Measurements from ENCODE around the gene SH3TC1.

Gene SH3TC1

DNA sequence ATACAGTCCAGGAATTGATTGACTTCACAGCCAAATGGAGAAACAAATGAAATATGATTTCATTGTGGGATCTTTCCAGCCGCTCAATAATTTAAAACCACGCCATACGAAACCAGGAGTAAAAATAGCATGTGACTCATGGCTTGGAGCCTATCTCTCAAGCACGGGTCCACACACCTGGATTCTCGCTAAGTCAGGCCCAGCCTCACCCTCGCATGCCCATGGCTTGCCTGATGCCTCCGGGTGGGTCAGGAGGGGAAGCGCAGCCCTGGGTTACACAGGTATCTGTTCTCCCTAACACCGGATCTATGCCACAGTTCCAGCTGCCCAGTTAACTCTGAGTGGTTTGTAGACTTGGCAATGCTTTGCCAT is 34.9 kb upstream of the SH3TC1 start:
- DNase-seq, result no peak

DNA sequence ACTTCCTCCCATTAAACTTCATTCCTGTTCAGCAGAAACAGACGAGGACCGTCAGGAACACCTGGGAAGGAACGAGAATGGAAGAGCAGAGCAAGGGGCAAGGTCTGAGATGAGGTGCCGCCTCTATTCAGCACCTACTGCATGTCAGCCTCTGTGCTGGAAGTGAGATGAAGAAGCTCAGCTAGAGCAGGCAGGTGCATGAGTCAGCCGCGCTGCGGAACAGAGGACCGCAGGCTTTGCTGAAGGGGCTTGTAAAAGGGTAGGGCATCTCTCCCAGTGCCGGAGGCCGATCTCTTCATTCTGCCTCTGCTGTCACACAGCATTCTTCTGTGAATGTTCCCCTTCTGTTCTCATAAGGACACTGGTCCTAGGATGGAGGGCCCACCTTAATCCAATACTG is 34.4 kb upstream of the SH3TC1 start:
- DNase-seq, result no peak

DNA sequence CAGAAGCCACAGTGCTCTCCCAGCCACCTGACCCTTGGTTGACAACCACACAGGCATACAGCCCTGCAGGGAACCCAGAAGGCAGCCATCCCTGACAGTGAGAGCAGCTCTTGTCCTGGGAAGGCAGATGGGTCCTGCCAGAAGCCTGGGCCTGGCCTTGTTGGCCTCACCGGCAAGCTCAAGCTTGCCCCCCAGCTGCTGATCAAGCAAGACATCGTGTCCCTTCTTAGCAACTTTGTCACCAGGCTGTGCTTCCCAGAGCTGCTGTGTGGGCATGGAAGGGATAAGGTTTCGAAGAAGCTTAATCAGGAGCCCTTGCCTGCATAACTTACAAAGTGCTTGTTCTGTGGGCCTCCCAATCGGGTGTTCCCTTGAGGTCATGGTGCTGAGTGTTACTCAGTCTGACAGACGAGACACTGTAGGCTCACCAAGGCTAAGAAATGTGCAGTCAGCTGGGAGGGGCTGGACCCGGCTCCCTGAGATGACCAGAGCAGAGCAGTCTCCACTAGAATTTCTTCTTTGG is 33.7 kb upstream of the SH3TC1 start:
- DNase-seq, result peak; percentile 16

DNA sequence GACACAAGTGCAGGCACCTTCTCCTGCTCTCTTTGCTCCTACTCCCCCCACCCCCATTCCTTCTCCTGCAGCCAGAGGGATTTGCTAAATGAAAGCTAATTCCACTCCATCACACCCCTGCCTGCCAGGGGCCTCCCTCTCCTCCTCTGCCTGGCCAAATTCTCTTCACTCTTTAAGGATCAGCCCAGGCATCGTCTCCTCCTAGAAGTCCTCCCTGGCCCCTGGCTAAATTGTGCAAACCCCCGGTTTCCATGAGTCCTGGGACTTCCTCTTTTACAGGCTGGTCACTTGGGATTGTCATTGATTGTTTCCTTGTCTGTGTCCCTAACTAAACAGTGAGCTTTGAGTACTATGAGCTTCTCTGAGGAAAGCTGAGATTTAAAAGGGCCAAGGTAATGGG is 31.8 kb upstream of the SH3TC1 start:
- no peak for DNase-seq

DNA sequence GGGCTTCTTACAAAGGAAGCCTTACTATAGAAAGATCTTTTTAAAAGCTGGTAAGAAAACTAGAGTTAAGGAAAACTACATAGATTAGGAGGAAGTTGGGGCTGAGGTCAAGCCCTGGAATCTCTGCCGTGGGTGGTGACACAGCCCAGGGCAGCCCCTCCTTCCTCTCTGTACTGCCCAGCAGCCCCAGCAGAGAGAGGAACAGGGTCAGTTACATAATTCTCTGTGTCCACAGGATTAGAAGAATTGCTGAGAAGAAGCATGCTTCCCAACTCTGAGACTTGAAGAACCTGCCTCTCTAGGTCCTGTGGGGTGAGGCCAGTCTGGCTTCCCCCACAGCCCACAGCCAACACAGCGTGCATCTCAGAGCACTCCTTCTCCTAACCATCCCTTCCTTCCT is 31.3 kb upstream of the SH3TC1 start:
- DNase-seq, result no peak

DNA sequence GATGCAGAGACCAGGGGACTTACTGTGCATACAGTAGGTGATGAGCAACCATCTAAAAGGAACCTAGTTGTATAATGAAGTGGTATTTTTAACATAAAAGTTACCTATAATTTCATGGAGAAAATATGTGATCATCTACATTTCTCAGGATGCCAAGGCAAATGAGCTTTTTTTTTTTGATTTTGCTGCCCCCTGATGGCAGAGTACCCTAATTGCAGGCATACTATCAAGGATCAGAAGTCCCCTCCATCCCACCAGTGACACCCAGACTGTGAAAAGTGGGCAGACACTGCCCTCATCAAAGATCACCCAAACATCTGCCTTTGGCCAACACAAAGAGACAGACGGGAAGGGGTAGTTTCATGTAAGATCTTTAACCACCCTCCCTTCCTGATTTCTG is 30.9 kb upstream of the SH3TC1 start:
- DNase-seq, result no peak

DNA sequence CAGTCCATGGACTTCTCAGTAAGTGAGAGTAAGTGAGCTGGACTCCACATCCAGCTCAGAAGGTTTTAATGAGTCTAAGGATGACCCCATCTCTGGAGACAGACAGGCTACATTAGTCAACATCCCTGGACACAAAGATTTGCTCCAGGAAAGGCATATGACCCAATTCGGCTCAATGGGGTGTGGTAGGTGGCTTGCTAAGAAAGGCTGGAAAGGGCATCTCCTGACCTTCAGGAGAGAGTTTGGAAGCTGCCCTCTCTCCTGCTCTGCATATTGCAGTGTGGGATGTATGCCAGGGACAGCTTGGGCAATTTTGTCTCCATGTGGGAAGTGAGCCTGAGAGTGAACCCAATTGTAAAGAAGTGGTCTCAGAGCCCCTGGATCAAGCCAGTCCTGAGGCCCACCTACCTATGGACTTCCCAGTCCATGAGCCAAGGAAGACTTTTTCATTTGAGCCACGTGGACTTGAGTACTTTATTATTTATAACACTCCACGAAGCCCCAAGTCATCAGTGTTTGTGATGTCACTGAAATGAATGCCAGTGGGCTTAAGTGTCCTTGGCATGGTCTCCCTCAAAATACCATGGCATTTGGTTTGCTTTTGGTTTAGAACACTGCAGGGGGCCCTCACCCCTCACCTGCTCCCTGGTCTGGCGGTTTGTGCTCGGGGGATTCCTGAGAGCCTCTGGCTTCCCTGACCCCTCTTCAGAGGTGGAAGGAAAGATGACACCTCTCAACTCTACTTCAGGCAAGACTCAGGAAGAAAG is 30.1 kb upstream of the SH3TC1 start:
- no peak for DNase-seq

DNA sequence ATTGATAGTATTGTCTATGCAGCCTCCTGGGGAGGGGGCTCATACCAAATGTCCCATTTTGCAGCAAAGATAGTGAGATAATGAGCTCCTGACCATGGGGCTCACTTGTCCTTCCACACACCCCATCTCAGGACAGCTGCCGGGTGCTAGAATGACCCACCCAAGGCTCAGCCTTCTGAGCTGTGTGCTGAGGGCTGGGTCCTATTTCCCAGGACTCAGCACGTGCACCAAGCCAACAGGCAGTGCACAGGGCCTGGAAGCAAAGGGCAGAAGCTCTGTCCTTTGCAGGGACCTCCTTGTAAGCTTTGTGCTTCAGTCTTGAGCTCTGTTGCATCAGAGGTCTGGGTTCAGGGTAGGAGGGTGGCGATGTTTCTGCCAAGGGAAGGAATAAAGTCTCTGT is 29.3 kb upstream of the SH3TC1 start:
- DNase-seq, result no peak

DNA sequence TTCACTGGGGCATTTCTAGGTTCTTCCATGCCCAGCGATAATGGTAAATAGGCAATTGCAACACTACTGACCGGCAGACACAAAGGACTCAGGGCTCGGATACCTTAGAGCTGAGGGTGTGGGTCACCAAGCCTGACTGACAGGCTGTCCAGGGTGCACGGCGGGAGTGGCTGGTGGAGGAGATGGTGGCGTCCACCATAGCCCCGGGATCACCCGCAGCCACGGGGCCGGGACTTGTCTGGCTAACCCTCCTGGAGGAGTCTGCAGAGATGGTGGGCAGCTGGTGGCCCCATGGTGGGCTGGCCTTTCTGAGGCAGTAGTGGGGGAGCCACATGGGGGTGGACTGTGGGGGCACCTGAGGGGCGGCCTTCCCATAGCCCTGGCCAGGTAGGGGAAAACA is 28.7 kb upstream of the SH3TC1 start:
- DNase-seq, result no peak

DNA sequence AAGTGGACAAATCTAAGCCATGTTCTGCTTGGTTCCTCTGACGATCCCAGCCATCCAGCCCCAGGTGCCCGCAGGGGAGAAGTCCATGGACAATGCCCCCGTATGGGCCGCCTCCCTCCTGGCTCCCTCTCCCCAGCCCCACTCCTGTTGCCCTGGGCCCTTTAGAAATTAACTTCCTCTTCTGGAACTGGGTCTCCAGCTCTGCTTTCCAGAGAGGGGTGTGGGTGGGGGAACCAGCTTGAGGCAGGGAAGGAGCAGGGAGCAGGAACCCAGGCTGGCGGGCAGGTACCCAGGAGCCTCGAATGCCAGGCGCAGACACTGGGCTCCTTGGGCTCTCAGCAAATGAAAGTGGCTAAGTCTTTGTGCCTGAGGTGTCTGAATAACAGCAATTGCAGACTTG is 27.8 kb upstream of the SH3TC1 start:
- no peak for DNase-seq

DNA sequence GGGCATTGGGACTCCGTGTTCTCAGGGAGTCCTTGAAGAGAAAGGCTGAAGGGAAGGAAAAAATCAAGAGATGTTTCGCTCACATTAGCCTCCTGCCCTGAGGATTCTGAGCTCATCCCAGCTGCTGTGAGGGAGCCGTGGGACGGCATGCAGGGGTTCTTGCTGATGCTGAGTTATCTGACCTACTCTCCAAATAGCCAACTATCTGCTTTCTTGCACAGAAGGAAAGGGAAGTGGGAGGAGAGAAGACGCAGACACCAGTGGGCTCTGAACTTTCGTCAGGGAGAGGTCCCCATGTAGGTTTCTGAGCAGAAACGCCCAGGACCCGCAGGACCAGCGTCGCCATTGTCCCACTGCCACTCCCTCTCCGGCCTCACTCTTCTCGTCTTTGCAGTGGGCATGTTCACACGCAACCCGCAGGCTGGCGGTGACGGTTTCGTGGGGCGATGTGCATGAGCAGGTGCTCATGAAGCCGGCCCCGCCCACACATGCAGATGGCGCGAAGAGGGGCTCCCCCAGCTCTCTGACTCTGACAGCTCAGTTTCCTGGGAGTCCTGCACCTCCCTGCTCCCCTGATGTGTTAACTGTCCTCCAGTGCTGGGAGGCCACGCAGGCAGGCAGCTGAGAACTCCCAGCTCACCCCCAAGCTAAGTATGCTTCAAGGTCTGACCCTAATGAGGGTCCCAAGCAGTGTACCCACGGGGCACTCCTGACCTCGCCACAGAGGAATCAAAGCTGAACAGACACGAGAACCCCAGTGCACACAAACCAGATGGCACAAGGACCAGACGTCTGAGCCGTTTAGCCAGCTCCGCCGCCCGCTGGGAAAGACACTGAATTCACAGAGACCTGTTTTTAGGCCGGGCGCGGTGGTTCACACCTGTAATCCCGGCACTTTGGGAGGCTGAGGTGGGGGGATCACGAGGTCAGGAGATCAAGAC is 26.8 kb upstream of the SH3TC1 start:
- DNase-seq, result no peak

DNA sequence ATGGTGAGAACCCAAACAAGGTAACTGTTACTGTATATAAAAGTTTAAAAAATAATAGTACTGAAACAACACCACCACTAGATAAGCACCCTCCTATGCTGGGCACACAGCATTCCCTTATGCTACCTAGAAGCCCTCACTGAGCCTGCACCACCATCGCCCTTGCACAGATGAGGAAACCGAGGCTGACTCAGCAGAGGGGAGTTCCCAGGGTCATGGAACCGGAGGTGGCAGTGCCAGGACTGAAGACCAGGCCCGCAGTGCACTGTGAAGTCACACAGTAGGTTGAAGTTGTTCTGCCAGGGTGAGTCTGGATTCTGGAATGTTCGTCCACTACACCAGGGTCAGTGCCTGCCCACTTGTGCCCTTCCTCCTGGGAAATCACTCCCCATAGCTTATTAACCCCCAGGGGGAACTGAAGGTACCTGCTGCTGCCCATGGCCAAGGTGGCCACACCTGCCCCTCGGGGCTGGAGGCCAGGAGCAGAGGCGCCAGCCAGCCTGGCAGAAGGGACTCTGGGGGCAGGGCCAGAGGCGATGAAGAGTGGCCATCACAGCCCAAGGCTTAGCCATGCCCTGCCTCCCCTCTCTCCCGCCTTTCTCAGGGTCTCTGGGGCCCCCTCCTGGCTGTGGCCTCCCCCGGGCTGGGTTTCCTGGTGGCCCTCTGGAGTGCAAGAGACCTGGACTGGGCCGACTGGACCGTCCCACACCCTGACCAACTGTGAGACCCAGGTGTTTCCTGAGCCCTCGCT is 25.4 kb upstream of the SH3TC1 start:
- no peak for DNase-seq

DNA sequence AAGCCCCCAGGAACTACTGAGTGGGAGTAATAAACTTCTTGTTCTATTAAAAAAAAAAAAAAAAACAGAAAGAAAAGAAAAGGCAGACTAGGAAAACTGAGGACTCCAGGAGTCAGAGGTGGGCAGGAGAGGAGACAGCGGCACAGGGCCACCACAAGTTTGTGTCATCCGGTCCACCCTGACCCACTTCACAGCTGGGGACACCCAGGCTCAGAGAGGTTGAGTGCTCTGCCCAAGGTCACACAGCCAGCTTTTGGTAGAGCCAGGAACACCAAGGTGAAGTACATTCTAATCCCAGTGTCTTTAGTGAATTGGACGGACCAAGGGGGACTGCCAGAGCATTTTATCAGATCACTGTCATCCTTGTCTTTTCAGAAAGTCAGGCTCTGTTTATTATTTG is 24.1 kb upstream of the SH3TC1 start:
- no peak for DNase-seq

DNA sequence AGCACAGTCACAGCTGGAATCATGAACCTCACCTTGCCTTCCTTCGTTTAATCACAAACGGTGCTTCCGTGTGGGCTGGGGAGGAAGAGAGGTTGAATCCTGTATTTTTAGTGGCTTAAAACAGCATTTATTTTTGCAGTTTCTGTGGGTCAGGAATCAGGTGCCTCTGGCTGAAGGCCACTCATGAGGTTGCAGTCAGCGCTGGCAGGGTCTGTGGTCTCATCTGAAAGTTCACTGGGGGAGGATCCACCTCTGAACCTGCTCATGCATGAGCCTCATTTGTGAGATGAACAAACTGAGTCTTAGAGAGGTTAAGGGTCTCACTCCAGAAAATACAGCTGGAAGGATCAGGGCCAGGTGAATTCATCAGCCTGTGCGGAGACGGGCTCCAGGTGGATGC is 23.4 kb upstream of the SH3TC1 start:
- no peak for DNase-seq

DNA sequence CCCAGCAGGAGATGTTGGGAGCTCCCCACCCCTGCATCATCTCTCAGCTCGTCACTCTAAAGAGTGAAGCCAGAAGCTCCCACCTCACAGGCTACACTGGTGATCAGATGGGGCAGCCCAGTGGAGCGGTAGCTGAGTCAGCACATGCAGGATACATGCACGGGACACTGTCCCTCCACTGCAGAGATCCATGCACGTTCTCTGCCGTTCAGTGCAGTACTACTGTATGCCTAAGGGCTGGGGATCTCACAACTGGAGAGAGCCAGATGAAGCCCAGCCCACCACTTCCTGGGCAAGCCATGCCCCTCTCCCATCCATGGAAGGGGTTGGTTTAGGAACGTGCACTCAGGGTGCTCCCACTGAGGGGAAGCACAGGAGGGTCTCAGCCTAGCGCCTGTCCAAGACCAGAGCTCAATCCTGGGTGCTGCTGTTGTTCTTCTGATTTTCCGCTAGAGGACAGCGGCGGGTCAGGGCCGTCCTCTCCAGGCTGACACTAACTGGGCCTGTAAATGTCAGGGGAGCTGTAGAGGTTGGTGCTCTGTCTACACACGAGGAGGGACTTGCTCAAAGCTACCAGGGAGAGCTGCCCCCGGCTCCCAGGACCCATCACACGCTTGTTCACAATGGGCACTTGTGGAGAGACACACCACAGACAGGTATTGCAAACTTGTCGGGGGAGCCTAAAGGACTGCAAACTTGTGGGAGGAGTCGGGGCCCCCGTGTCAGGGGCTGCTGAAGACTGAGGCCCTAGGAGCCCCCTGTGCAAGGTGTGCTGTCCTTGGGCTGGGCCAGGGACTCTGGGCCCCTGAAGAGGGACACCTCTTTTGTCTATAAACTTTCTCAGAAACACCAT is 22.3 kb upstream of the SH3TC1 start:
- DNase-seq, result peak; percentile 60

DNA sequence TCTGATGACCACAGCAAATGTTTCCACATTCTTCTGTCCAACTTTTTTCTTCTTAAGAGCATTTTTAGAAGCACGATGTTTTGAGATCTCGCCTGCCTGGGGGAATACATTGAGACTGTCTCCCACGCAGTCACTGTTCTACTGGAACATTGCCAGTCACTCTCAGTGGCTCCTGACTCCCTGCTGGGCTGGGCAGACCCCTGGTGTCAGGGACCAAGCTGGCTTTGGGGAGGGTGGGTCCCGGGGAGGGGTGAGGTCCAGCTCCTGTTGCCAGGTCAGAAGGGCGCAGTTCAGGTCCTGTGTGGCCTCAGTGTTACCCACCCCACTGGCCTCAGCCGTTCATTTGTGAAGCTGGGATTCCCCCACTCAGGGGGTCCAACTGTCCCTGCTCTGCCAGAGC is 21.5 kb upstream of the SH3TC1 start:
- DNase-seq, result no peak

DNA sequence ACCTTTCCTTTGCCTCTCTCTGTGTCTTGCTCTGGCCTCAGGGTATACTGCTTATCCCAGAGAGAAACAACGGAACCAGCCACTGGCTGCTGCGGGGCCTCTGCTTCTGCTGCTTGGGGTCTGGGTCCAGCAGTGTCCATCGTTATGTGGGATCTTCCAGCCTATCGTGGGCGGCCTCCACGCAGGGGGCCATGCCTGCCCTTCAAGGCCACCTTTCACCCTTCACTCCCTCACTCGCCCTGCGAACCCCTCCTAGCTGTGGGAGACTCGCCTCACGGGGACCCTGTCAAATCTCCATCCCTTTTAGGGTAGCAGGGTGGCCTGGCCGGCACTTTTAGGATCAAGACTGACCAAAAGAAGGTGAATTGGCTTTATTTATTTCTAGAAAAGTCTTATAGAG is 21.1 kb upstream of the SH3TC1 start:
- DNase-seq, result no peak

DNA sequence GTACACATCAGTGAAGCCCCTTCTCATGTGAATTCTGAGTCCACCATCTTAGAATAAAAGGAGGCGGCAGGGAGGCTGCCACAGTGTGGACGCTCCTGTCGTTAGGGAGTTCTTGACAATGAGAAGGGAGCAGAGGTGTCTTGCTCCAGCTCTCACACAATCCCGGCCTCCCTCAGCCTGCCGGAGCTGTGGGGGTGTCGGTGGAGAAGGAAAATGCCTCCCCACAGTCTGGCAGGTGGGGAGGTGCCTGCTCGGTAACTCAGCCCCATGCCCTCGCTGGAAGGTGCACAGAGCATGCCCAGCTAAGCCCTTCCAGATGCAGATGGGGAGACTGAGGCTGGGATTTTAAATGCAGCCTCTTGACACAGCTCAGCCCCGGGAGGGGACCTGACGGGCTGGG is 20.0 kb upstream of the SH3TC1 start:
- DNase-seq, result no peak

DNA sequence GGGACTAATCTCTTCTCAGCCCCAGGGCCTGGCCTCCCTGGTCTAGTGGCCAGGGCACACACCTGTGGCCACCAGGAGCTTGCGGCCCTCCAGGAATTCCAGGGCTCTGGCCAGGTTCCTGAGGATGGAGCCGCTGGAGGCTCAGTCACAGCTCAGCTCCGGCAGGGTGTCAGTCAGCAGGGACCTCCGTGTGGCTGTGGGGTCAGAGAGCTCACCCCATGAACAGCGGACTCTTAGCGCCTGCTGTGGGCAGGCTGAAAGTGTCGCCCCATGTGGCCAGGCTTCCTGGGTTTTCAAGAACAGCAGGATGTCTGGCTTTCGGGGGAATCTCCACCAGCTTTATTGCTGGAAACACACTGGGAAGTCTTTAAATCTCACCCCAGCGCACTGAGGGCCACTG is 19.3 kb upstream of the SH3TC1 start:
- peak; percentile 46 for DNase-seq

DNA sequence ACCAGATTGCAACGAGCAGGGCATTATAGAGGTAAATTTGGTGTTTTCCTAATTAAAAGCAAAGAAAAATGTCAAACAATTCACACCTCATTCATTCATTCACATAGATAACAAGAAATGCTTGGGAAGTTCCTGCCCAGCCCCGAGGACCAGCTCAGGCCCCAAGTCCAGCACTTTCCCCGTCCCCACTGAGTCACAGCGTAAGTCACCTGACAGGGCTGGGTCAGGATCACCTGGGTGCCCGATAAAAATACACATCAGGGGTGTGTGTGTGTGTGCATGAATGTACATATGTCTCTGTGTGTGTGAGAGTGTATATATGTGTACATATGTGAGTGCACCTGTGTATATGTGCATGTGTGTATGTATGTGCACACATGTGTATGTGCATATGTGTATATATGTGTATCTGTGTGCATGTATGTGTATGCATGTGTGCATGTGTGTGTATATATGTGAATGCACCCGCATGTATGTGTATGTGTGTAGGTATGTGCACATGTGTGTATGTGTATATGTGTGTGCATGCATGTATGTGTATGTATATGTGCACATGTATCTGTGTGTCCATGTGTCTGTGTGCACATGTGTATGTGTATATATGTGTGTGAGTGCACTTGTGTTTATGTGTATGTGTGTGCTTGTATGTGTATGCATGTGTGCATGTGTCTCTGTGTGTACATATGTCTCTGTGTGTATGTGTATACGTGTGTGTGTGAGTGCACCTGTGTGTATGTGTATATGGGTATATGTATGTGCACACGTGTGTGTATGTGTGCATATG is 18.6 kb upstream of the SH3TC1 start:
- DNase-seq, result no peak

DNA sequence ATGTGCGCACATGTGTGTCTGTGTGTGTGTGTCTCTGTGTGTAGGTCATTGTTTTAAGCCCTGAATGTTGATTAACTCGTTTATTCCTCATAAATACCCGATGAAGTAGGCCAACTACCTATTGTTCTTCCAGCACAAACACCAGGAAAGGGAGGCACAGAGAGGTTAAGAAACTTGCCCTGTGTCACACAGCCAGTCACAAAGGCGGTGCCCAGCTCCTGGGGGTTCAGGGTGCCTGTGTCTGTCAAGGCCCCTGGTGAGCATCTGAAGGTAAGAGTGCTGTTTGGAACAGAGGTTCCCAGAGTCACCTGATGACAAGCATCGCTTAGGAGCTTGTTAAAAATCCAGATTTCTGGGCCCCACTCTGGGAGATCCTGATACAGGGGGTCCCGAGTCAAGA is 18.0 kb upstream of the SH3TC1 start:
- DNase-seq, result no peak

DNA sequence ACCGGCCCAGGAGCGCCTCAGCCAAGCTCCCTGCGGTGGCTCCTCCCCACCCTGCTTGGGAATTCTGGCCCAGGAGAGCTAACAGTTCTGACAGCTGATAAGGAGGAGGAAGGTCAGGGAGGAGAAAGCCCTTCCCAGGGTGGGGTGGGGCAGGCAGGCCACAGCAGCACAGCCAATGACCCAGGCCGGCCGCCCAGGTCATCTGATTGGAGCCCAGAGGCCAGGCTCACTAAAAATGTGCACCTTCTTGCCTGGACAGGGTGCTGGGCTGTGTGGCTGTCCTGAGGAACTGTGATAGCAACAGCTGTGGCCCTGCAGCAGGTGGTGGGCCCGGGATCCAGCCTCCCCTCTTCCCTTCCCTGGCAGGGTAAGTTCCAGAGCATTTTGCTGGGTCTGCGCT is 17.2 kb upstream of the SH3TC1 start:
- no peak for DNase-seq
